Gastroesophageal sphincter (tissue), 4 donors: ENCODE results near the gene IKZF1. TPM values are rescaled to one million over a fixed set of nuclear protein-coding genes. Genes with fewer than 3 reads are reported as not detected.

Experiments
- ATAC-seq: fragments of 150-250 bp; one replicate; pipeline ENCODE4 v1.9.1; 2016; ENCODE audit warnings: mild to moderate bottlenecking, moderate library complexity
- H3K27ac ChIP-seq, 4 donors: fragments of 200-600 bp; sonication (generic) in 3 of 4; 1 replicate in 3 of 4; 2 replicates in 1 of 4; pipeline ENCODE4 v1.5.1; 2016 to 2019
- H3K27me3 ChIP-seq: fragments of 200-600 bp; sonication (generic); one replicate; pipeline ENCODE4 v1.5.1; 2019
- H3K36me3 ChIP-seq, 2 donors: fragments of 200-600 bp; sonication (generic); one replicate each; pipeline ENCODE4 v1.5.1; 2019; ENCODE audit warnings: control low read depth in 1 of 2
- H3K4me1 ChIP-seq, 3 donors: fragments of 200-600 bp; sonication (generic); 1 replicate in 2 of 3; 2 replicates in 1 of 3; pipeline ENCODE4 v1.5.1; 2016 to 2019; ENCODE audit warnings: control low read depth in 2 of 3
- H3K4me3 ChIP-seq, 2 donors: fragments of 200-600 bp; sonication (generic); one replicate each; pipeline ENCODE4 v1.5.1; 2019; ENCODE audit warnings: mild to moderate bottlenecking in 1 of 2, moderate library complexity in 1 of 2
- H3K9me3 ChIP-seq, 3 donors: fragments of 200-600 bp; sonication (generic); one replicate each; pipeline ENCODE4 v1.5.1; 2017 to 2019; ENCODE audit warnings: control low read depth in 2 of 3
- CTCF ChIP-seq, 4 experiments: fragments of 200-600 bp in 2 of 4; fragments of 450-650 bp in 2 of 4; sonication (generic) in 1 of 4; IDR thresholded peaks; one replicate each; pipeline ENCODE4 v1.5.1; 2017 to 2019; ENCODE audit warnings: antibody characterized with exemption in 4 of 4, mild to moderate bottlenecking in 2 of 4, moderate library complexity in 2 of 4
- EP300 ChIP-seq: sonication (generic); formaldehyde crosslinking; IDR thresholded peaks from one replicate; pipeline ENCODE4 v1.6.1; 2017; ENCODE audit warnings: antibody characterized with exemption, mild to moderate bottlenecking
- POLR2A ChIP-seq, 2 donors: fragments of 450-650 bp; IDR thresholded peaks; one replicate each; pipeline ENCODE4 v1.6.1; 2017; ENCODE audit warnings: antibody characterized with exemption in 2 of 2, mild to moderate bottlenecking in 2 of 2, moderate library complexity in 1 of 2
- POLR2AphosphoS5 ChIP-seq: sonication (generic); formaldehyde crosslinking; IDR thresholded peaks from one replicate; pipeline ENCODE4 v1.6.1; 2017; ENCODE audit warnings: antibody characterized with exemption
- WGBS, 2 donors: methylation state at CpG; one replicate each; pipeline ENCODE4 v1.1.5; 2018; ENCODE audit warnings: low coverage in 1 of 2; 5-methylcytosine and 5-hydroxymethylcytosine counted together
- total RNA-seq, 4 donors: library from RNA; depleted of rRNA; stranded (reverse); fragments of >200 nt; gene quantifications; one replicate each; pipeline ENCODE4 v1.1.0, GENCODE V29; 2016

IKZF1 gene
- total RNA-seq, 4 donors from 2014 or later, result 2.5 to 14.1 (median 5.9) TPM

GRCh38 chr7:50431316-50431715 lies 126.8 kb downstream of the IKZF1 start:
- no peak overlapping the region for H3K27ac ChIP-seq
- H3K9me3 ChIP-seq, result no peaks in the 10 kb centered on the region
- no peak overlapping the region for H3K4me3 ChIP-seq
- no peaks in the 10 kb centered on the region for H3K36me3 ChIP-seq
- no peaks in the 10 kb centered on the region for H3K27me3 ChIP-seq
- H3K4me1 ChIP-seq, result no peaks in the 10 kb centered on the region
- ATAC-seq, result no peak
- no peak for TF ChIP-seq EP300
- TF ChIP-seq POLR2AphosphoS5, result no peak
- no peak for TF ChIP-seq POLR2A (IDR thresholded peaks at IDR 0.05)
- no peak for TF ChIP-seq CTCF (IDR thresholded peaks at IDR 0.05)
- 94% methylated on average over 2 of the region's 2 CpGs; no CpG with 5 or more reads in 1 of the 2 donors for WGBS, 2 donors

- no peaks in the 10 kb centered on the region for H3K9me3 ChIP-seq
- no peak for ATAC-seq
- TF ChIP-seq EP300 (no peak), CTCF (IDR thresholded peaks at IDR 0.05) (no peak), POLR2A (IDR thresholded peaks at IDR 0.05) (no peak), POLR2AphosphoS5 (no peak)
- H3K27ac ChIP-seq, result no peak overlapping the region
- H3K36me3 ChIP-seq, result no peaks in the 10 kb centered on the region
- no peaks in the 10 kb centered on the region for H3K27me3 ChIP-seq
- 67 to 81% methylated on average over 3 to 4 of the region's 4 CpGs for WGBS, 2 donors
- H3K4me1 ChIP-seq, result no peaks in the 10 kb centered on the region
- H3K4me3 ChIP-seq, result no peak overlapping the region
Observed at GRCh38 chr7:50431722-50432305, 127.3 kb downstream of the IKZF1 start.

- Histone ChIP-seq H3K36me3 (peaks cover 0 to 33% of the 10 kb centered on the region in 2 donors), H3K27ac (no peak overlapping the region), H3K4me1 (no peaks in the 10 kb centered on the region), H3K27me3 (no peaks in the 10 kb centered on the region), H3K9me3 (peaks cover 0 to 3% (median 0%) of the 10 kb centered on the region in 3 donors), H3K4me3 (no peak overlapping the region)
- 74 to 77% methylated on average over 2 to 3 of the region's 3 CpGs for WGBS, 2 donors
- no peak for TF ChIP-seq CTCF (IDR thresholded peaks at IDR 0.05)
- no peak for TF ChIP-seq POLR2A (IDR thresholded peaks at IDR 0.05)
- no peak for TF ChIP-seq EP300
- no peak for TF ChIP-seq POLR2AphosphoS5
- no peak for ATAC-seq
Observed at GRCh38 chr7:50436133-50436806, 131.8 kb downstream of the IKZF1 start.

DNA sequence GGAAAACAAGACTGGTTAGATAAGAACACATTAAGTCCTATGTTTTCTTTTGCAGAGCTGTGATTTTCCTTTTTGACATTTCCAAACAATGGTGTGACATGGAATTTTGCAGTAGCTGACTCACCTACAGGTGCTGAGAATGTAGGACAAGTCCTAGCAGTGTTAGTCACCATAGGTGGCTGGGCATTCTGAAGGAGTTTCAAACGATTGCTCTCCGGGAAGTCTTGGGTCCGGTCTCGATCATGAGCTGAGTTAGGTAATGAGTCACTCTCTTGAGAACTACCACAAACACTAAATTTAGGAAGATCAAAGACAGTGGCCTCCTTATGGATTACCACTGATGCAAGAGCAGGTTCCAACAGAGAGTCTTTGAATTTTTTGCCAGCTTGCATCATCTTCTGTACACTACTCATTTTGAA lies 142.0 kb downstream of the IKZF1 start:
- Histone ChIP-seq H3K27ac (no peak overlapping the region), H3K27me3 (no peaks in the 10 kb centered on the region), H3K36me3 (peaks cover 0 to 45% of the 10 kb centered on the region in 2 donors), H3K4me3 (no peak overlapping the region), H3K9me3 (no peaks in the 10 kb centered on the region), H3K4me1 (peaks cover 0 to 22% (median 6%) of the 10 kb centered on the region in 3 donors)
- no peak for TF ChIP-seq POLR2AphosphoS5
- TF ChIP-seq EP300, result no peak
- no peak for TF ChIP-seq CTCF (IDR thresholded peaks at IDR 0.05)
- TF ChIP-seq POLR2A (IDR thresholded peaks at IDR 0.05), result no peak
- 83 to 91% methylated on average over 4 of the region's 4 CpGs for WGBS, 2 donors
- ATAC-seq, result no peak

- TF ChIP-seq POLR2A (IDR thresholded peaks at IDR 0.05) (no peak), POLR2AphosphoS5 (no peak), EP300 (no peak), CTCF (IDR thresholded peaks at IDR 0.05) (no peak)
- Histone ChIP-seq H3K9me3 (no peaks in the 10 kb centered on the region), H3K27me3 (no peaks in the 10 kb centered on the region), H3K4me3 (no peak overlapping the region), H3K4me1 (peaks cover 0 to 22% (median 6%) of the 10 kb centered on the region in 3 donors), H3K36me3 (peaks cover 0 to 37% of the 10 kb centered on the region in 2 donors), H3K27ac (no peak overlapping the region)
- no peak for ATAC-seq
Observed at GRCh38 chr7:50448823-50449222, 144.3 kb downstream of the IKZF1 start.
